OCI-LY7 (cell line): Measurements from ENCODE around the gene POC1B.

Experiments
- EZH2phosphoT487 ChIP-seq: fragments of 200-600 bp; sonication (generic); IDR thresholded peaks from 2 replicates; pipeline ENCODE4 v1.6.1; 2018; ENCODE audit warnings: low read depth, borderline replicate concordance, mild to moderate bottlenecking, mixed run types, antibody characterized with exemption, low read length, moderate library complexity, mixed read lengths
- TF ChIP-seq, protein P1 (sequence below): fragments of 200-600 bp; sonication (generic); conservative IDR thresholded peaks from 2 replicates; pipeline ENCODE4 v1.5.1; 2014; ENCODE audit warnings: mild to moderate bottlenecking, antibody characterized with exemption, low read length, moderate library complexity, mixed read lengths

DNA sequence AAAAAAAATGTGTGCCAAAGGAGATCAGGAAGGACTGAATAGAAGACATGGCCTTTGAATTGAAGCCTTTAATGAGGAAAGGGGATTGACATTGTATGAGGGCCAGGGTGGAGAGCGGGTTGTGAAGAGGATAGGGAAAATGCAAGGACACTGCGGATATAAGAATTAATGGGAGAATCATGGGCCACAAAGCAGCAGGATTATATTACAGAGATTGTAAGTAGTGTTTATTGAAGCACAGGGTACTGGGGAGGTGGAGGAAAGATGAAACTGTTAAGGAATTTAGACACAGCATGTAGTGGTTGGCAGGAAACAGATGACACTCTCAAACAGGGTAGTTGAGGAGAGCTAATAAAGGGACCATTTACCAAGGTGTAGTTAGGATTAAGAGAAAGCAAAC lies 16.4 kb upstream of the POC1B start:
- TF ChIP-seq, protein P1, sequence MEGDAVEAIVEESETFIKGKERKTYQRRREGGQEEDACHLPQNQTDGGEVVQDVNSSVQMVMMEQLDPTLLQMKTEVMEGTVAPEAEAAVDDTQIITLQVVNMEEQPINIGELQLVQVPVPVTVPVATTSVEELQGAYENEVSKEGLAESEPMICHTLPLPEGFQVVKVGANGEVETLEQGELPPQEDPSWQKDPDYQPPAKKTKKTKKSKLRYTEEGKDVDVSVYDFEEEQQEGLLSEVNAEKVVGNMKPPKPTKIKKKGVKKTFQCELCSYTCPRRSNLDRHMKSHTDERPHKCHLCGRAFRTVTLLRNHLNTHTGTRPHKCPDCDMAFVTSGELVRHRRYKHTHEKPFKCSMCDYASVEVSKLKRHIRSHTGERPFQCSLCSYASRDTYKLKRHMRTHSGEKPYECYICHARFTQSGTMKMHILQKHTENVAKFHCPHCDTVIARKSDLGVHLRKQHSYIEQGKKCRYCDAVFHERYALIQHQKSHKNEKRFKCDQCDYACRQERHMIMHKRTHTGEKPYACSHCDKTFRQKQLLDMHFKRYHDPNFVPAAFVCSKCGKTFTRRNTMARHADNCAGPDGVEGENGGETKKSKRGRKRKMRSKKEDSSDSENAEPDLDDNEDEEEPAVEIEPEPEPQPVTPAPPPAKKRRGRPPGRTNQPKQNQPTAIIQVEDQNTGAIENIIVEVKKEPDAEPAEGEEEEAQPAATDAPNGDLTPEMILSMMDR, result no peak
- TF ChIP-seq EZH2phosphoT487, result no peak
